ENCODE data around the gene EDN3. TPM values are rescaled to one million over a fixed set of nuclear protein-coding genes. Genes with fewer than 3 reads are reported as not detected.

Gene EDN3
- total and polyA plus RNA-seq, 2 of the 8 experiments (the other 6 are each of a cell fraction or from before 2014, with no cell fraction given), result 0.17 to 0.38 TPM

DNA sequence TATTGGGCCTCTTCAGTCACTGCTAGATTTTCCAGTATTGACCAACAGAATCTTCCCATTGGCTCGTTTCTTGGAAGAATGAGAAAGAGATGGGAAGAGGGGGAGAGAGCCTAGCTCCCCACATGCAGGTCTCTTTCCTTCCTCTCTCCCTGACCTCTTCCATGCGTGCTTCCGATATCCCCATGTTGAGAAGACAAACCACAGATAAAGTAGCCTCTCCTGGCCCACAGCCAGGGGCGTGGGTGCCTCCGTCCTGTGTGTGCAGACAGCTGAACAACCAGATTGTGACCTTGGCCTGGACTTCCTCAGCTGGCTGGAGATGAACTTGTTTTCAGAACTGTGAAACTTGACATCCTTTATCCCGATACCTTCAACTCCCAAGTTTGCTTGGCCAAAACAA lies 71.0 kb downstream of the EDN3 start:
- CTCF ChIA-PET (ENCODE audit: partially characterized antibody), result no interaction called here
- no peak overlapping the region for H3K14ac ChIP-seq (ENCODE audit: insufficient read length)
- TF ChIP-seq BACH1 (IDR thresholded peaks at IDR 0.05; ENCODE audit: low read length) (no peak), GTF2F1 (IDR thresholded peaks at IDR 0.05; ENCODE audit: borderline replicate concordance, low read depth, low read length) (no peak), SUZ12 (IDR thresholded peaks at IDR 0.05; ENCODE audit: low read length) (no peak)

More for the DNA sequence above, 71.0 kb downstream of the EDN3 start:
- no peak for FAIRE-seq
- H3K27ac ChIP-seq (ENCODE audit: low read depth, low read length), result no peak overlapping the region
- no peak overlapping the region for H3K23ac ChIP-seq (ENCODE audit: insufficient read length)
- no peak overlapping the region for H3K4me2 ChIP-seq (ENCODE audit: insufficient read depth in 1 of 2, low read depth in 2 of 2, low read length in 2 of 2)
- no peaks in the 10 kb centered on the region for H3K79me1 ChIP-seq (ENCODE audit: low read depth, low read length)
- no peaks in the 10 kb centered on the region for H3K36me3 ChIP-seq (ENCODE audit: control insufficient read depth in 2 of 4, insufficient read depth in 4 of 4, low read length in 3 of 4)
- H3K27me3 ChIP-seq (replicated peaks in 1 of 4; ENCODE audit: control insufficient read depth in 3 of 4, extremely low read depth in 1 of 4, insufficient read depth in 3 of 4, low read length in 3 of 4), result no peaks in the 10 kb centered on the region; a peak in 1 of 7 replicates
- no peak for DNase-seq (ENCODE audit: low read depth in 1 of 2, low spot score in 2 of 2)
- no peak overlapping the region for H3K4ac ChIP-seq (replicated peaks; ENCODE audit: insufficient read length, low read depth, low read length)
- 96% methylated on average over 5 of the region's 6 CpGs; no CpG with 5 or more reads in 1 of the 2 experiments for WGBS, 2 experiments (ENCODE audit: extremely low coverage in 1 of 2, insufficient coverage in 1 of 2, insufficient read length in 1 of 2, insufficient replicate concordance in 2 of 2, low coverage in 1 of 2, low lambda C conversion rate in 2 of 2, missing lambda C conversion rate in 1 of 2)
- H2BK15ac ChIP-seq (ENCODE audit: low read length), result no peak overlapping the region
- no peak overlapping the region for H2BK5ac ChIP-seq (ENCODE audit: low read depth, low read length)
- no peaks in the 10 kb centered on the region for H3K79me2 ChIP-seq (ENCODE audit: control insufficient read depth in 1 of 2, insufficient read depth in 2 of 2, low read length in 2 of 2)
- H2AK5ac ChIP-seq (ENCODE audit: low read depth, low read length), result no peak overlapping the region
- H3K4me3 ChIP-seq (ENCODE audit: extremely low read depth in 1 of 4, insufficient read depth in 2 of 4, low read depth in 3 of 4, low read length in 4 of 4), result no peak overlapping the region
- H2BK120ac ChIP-seq (replicated peaks; ENCODE audit: low read depth, low read length), result no peak overlapping the region
- no peak overlapping the region for H4K8ac ChIP-seq (ENCODE audit: extremely low read depth, insufficient read depth, low read length)
- H2BK20ac ChIP-seq (ENCODE audit: low read length), result no peak overlapping the region
- H3K18ac ChIP-seq (ENCODE audit: extremely low read depth, low read length), result no peak overlapping the region
- H4K20me1 ChIP-seq (replicated peaks in 1 of 2; ENCODE audit: control insufficient read depth in 1 of 2, insufficient read depth in 2 of 2, low read length in 2 of 2), result no peaks in the 10 kb centered on the region
- H4K91ac ChIP-seq (replicated peaks; ENCODE audit: insufficient read length, low read length), result no peak overlapping the region
- H3K9ac ChIP-seq (replicated peaks in 1 of 4; ENCODE audit: extremely low read depth in 1 of 4, low read depth in 3 of 4, low read length in 3 of 4), result no peak overlapping the region
- H3K23me2 ChIP-seq (ENCODE audit: low read depth, low read length), result peaks cover 5% of the 10 kb centered on the region; the same call in 1 of the 2 replicates
- H3K9me3 ChIP-seq (ENCODE audit: insufficient read depth in 2 of 2, low read depth in 1 of 2, low read length in 1 of 2), result no peaks in the 10 kb centered on the region
- POLR2A ChIA-PET (ENCODE audit: partially characterized antibody), result no interaction called here
- H2BK12ac ChIP-seq (ENCODE audit: low read depth, low read length), result no peak overlapping the region
- H3K56ac ChIP-seq (replicated peaks; ENCODE audit: insufficient read length, low read depth, low read length), result no peak overlapping the region
- no peaks in the 10 kb centered on the region for H3K4me1 ChIP-seq (replicated peaks in 1 of 4; ENCODE audit: control insufficient read depth in 3 of 4, insufficient read depth in 4 of 4, low read length in 3 of 4)
- H4K5ac ChIP-seq (ENCODE audit: insufficient read length, low read depth, low read length), result no peak overlapping the region
- no peak overlapping the region for H2AFZ ChIP-seq (ENCODE audit: low read length)
